ENCODE results near the gene TES.

The TES gene

GRCh38 chr7:116252249-116252648, 41.9 kb downstream of the TES start:
- no peak for DNase-seq

DNA sequence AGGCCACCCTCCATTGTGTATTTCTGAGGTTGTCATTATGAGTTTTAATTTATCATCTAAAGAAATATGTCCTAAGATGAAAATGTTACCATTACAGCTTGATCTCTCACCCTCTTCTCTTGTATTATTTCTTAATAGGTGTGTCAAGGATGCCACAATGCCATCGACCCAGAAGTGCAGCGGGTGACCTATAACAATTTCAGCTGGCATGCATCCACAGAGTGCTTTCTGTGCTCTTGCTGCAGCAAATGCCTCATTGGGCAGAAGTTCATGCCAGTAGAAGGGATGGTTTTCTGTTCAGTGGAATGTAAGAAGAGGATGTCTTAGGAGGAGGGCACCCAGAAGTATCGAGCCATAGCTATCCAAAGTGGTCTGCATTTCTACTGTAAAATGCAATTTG, 46.8 kb downstream of the TES start:
- DNase-seq: no peak

DNA sequence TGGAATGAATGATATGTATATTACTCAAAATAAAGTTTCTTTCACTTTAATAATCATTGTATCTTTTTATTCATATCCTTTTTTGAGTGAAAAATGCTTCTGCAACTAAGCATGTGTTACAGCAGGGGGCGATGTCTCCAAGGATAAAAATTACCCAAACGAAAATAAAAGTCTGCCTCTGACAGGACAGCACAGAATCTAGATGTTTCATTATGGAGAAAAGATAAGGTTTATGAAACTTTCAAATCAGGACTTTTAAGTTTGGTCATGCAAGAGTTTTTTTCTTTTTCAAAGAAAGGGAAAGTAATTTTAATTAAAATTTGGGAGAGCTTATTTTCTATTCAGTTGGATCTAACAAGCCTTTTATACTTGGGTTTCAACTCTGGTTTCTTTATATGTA, 48.4 kb downstream of the TES start:
- DNase-seq: no peak

GRCh38 chr7:116259156-116259870, 49.0 kb downstream of the TES start:
- no peak for DNase-seq

DNA sequence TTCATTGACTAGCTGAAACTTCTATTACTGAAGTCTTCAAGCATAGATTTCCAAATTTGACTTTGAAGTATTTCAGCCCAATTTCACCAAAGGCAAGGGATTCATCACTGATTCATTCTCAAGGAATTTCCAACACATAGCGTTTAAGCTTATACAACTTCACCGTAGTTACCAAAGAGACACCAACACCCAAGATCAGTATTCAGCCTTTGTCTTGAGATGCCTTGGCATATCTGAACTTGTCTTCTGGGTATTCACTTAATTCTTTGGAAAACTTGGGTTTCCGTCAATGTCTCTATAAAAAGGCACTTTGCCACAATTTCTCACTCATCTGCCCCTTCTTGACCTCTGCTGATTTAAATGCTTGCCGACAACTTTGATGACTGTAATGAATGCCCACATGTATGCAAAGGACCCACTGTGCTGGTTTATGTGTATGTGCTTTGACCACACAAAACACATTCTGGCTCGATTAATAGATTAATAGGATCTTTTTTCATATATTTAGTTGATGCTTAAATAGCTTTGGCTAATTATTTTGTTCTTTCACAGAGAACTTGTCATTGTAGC, 49.6 kb downstream of the TES start:
- DNase-seq: no peak

- DNase-seq: no peak
Measured at GRCh38 chr7:116261904-116262303, 51.6 kb downstream of the TES start.

DNA sequence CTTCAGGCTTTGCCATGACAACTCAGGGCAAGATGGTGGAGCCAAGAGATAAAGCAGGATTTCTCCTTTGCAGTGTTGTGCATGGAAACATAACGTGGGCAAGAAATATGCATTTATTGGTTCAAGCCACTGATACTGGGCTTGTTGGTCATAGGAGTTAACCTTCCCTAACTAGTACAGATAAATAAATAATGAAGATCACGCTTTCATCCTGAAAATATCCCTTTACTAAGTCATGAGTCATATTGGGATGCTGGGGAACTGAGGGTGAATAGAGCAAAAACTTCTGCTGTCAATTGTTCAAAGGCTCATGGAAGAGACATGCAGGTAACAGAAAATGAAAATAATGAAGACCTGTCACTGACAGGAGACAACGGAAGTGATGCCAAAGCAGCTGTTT, 55.5 kb downstream of the TES start:
- no peak for DNase-seq

GRCh38 chr7:116269466-116269865, 59.1 kb downstream of the TES start:
- no peak for DNase-seq

- DNase-seq: no peak
Measured at GRCh38 chr7:116271161-116271913, 61.0 kb downstream of the TES start.

DNA sequence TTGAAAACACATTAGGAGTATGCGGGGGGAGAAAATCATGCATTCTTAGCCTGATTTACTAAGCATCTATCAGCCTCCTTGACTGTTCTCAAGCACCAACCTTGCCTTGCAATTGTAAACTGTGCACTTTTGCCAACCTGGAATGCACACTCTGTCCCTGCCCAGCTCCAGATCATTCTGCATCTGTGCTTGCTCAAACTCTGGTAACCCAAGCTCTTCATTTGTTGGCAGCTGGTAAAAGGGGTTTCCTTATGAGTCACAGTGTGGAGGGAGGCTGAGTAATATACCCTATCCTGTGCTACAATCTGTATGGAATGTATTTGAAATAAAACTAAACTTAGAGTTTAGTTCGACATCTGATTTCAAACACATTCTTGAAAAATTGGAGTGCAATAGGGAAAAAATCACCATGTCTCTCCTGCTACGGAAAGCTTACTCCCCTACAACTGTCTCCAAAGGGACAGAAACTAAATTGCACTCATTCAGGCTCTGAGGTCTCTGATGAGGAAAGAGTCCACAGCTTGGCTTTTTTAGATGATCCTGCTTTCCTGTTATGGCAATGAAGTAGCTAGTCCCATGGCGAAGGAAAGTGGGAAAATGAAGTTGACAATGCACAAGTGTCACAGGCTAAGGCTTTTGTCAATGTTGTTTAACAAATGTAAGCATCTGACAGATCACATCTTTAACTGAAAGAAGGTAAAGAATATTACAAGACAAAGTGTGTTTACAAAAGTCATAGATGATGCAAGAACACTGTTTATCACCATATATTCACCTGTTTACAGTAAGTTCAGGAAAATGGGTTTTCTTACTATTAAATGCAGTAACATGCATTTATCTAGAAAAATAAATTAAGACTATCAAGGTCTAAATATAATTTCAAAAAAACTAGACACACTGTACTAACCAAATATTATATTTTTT, 61.9 kb downstream of the TES start:
- no peak for DNase-seq

GRCh38 chr7:116273283-116273917, 63.1 kb downstream of the TES start:
- DNase-seq: no peak

GRCh38 chr7:116273918-116274301, 63.6 kb downstream of the TES start:
- DNase-seq: no peak

DNA sequence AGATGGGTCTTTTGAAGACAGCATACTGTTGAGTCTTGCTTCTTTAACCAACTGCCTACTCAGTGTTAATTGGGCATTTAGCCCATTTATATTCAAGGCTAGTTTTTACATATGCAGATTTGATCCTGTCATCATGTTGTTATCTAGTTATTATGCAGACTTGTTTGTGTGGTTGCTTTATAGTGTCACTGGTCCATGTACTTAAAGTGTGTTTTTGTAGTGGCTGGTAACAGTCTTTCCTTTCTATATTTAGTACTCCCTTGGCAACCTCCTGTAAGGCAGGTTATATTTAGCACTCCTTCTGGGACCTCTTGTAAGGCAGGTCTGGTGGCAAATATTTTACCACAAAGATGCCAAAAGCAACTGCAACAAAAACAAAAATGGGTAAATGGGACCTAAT, 66.7 kb downstream of the TES start:
- no peak for DNase-seq

GRCh38 chr7:116279217-116279616, 68.9 kb downstream of the TES start:
- DNase-seq: no peak

GRCh38 chr7:116280803-116281202, 70.5 kb downstream of the TES start:
- DNase-seq: no peak

DNA sequence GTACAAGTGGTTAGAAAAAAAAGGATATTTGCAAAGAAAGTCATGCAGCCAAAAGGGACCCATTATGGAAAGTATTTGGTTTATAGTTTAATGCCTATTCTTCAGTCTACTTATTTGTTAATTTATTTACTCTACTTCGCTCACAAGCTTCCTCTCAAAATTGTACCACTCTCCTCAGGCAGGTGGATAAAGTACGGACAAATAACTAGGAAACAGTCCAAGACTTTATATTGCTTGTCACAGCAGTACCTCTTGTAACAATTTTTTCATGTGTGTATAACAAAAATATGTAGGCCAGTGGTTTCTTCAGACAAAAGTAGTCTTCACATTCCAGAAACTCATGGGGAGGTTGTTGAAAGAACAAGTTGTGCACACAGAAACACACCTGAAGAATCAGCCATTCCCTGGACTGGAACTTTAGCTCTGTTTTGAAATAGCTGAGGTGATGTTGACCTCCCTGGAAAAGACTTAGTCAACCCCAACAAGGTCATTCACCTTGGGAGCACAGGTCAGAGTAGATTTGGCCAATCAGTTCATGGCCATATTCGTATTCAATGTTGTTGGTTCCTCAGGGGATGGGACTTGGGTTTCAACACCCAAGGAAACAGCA, 73.4 kb downstream of the TES start:
- DNase-seq: no peak

GRCh38 chr7:116284390-116284789, 74.1 kb downstream of the TES start:
- DNase-seq: no peak

DNA sequence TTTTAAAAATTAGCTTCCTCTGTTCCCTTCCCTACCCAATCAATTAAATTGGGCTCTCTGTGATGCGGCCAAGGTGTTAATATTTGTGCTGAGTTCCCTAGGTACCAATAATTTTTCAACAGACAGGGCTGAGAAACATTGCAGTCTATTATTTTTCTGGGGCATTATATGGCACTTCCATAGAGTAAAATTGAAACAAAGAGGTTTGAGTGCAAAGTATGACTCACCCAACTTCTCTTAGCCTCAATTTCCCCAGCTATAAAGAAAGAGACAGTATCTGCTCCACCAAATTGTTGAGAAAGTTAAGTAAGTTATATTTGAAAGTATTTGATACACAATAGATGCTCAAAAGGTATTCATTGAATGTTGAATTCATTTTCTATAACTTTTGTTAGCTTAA, 74.9 kb downstream of the TES start:
- DNase-seq: no peak

- no peak for DNase-seq
Measured at GRCh38 chr7:116290740-116291139, 80.4 kb downstream of the TES start.

GRCh38 chr7:116291937-116292336, 81.6 kb downstream of the TES start:
- no peak for DNase-seq

DNA sequence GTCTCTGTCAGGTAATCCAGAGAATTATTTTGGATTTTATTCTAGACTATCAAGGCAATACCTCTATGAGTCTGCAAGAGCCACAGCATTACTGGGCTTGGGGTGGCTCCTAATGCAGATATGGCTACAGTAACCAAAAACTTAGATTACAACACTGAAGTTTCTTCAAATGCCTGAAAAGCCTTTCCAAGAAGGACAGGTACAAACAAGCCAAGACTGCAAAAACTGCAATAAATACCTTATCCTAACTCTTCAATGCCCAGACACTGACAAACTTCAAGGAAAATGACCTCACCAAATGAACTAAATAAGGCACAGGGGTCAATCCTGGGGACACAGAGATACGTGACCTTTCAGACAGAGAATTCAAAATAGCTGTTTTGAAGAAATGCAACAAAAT, 82.0 kb downstream of the TES start:
- DNase-seq: no peak

- DNase-seq: no peak
Measured at GRCh38 chr7:116293139-116293538, 82.8 kb downstream of the TES start.

All from DMS 273 treated with DMSO at 0.1 percent for 48 hours (cell line).